GM12801 (cell line): Measurements from ENCODE around the gene ATXN3.

Experiments
- TF ChIP-seq, protein P1 (sequence below): IDR thresholded peaks from one replicate; pipeline ENCODE4 v1.5.1; 2011; ENCODE audit warnings: control low read depth; ENCODE audit not compliant: insufficient read length; ENCODE audit errors: extremely low read depth

The ATXN3 gene

DNA sequence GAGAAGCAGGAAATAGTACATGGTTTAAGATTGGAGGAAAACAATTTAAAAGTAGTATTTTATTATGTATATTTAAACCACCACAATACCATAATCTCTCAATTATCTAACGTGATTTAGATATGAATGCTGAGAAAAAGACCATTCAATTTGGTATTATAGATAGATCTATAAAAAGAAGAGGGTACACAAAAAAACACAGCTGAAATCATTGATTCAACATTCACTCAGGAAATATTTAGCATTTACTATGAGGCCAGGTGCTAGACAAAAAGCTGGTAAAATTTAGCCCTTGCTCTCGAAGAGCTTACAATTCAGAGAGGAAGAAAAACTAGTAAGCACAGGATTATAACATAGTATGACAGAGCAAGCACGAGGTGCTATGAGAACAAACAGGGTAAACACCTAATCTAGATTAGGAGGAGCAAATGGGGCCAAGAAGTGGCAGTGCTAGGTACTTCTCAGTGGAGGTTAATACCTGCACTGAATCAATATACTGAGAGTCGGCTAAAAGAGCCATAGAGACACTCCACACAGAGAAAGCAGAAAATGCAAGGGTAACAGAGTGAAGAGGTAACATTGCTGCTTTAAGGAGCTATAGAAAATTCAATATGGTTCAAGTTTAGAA, 94.1 kb downstream of the ATXN3 start:
- TF ChIP-seq, protein P1, sequence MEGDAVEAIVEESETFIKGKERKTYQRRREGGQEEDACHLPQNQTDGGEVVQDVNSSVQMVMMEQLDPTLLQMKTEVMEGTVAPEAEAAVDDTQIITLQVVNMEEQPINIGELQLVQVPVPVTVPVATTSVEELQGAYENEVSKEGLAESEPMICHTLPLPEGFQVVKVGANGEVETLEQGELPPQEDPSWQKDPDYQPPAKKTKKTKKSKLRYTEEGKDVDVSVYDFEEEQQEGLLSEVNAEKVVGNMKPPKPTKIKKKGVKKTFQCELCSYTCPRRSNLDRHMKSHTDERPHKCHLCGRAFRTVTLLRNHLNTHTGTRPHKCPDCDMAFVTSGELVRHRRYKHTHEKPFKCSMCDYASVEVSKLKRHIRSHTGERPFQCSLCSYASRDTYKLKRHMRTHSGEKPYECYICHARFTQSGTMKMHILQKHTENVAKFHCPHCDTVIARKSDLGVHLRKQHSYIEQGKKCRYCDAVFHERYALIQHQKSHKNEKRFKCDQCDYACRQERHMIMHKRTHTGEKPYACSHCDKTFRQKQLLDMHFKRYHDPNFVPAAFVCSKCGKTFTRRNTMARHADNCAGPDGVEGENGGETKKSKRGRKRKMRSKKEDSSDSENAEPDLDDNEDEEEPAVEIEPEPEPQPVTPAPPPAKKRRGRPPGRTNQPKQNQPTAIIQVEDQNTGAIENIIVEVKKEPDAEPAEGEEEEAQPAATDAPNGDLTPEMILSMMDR: no peak

DNA sequence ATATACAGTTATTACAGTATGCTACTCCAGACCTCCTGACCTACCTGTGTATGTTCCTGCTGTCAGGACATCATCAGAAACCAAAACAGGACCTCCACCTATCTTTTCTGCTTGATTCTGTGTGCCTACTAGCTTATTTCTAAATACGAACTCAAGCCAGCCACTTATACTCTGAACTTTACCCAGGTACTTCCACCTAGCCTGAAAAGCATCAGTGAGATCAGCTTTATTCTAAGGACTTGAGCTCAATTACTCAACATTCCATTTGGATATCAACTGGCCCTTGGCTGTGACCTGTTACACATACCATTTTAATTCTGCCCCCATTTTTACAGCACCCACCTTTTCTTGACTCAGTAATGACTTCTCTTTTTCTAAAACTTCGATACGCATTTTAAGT, 95.7 kb downstream of the ATXN3 start:
- TF ChIP-seq, protein P1: no peak

DNA sequence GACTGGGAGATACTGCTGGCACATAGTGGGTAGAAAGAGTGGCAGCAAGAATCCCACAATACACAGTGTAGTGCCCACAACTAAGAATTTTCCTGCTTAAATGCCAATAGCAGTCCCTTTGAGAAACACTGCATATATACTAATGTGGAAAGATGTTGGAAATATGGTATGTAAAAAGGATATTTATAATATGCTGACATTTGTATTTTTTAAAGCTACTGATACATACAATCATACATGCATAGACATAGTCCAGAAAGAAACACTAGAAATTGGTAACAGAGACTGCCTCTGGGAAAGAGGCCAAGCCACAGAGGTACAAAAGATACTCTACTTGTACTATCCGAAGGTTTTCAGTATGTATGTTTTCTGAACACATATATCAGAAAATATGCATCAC, 96.8 kb downstream of the ATXN3 start:
- TF ChIP-seq, protein P1: no peak
